ENCODE data around the gene ZNG1E.
"Not testable (repeated sequence)": the region's sequence is repeated elsewhere in the genome, so short reads cannot be mapped to it uniquely, and the experiment has no call there.

GRCh38 chr9:65678533-65678932 is 2.8 kb downstream of the ZNG1E start:
- 0 out of 2 replicates have a peak, but pooled peaks have one; percentile 14 for TF ChIP-seq CTCF (conservative IDR thresholded peaks at IDR 0.05; ENCODE audit: low read length)
- not testable (repeated sequence) for TF ChIP-seq EZH2phosphoT487 (IDR thresholded peaks at IDR 0.05; ENCODE audit: borderline replicate concordance)
